Central memory CD8-positive, alpha-beta T cell (primary cell): ENCODE results near the gene C1GALT1C1L.
"Not testable (repeated sequence)": the region's sequence is repeated elsewhere in the genome, so short reads cannot be mapped to it uniquely, and the experiment has no call there.

Experiments used
- ATAC-seq: fragments of 150-1000 bp; cut with Tn5 transposase; replicated peaks from 2 replicates; pipeline ENCODE4 v1.10.0; 2022; ENCODE audit warnings: mild to moderate bottlenecking, moderate FRiP score, moderate number of reproducible peaks; ENCODE audit not compliant: poor library complexity, severe bottlenecking; ENCODE audit errors: extremely low read depth
- DNase-seq, 2 donors: peaks; one replicate each; pipeline ENCODE4 v3.0.0; 2021; ENCODE audit warnings: low spot score in 2 of 2
- H3K27ac Mint-ChIP-seq: one replicate; pipeline ENCODE4 v1.8.0; 2022; ENCODE audit warnings: low read depth, mild to moderate bottlenecking, moderate library complexity, mixed read lengths
- H3K27me3 Mint-ChIP-seq: one replicate; pipeline ENCODE4 v1.8.0; 2022; ENCODE audit warnings: mixed read lengths
- H3K36me3 Mint-ChIP-seq: one replicate; pipeline ENCODE4 v1.8.0; 2022; ENCODE audit warnings: mild to moderate bottlenecking, moderate library complexity, mixed read lengths; ENCODE audit not compliant: insufficient read depth
- H3K4me1 Mint-ChIP-seq: one replicate; pipeline ENCODE4 v1.8.0; 2022; ENCODE audit warnings: mixed read lengths
- H3K4me3 Mint-ChIP-seq: one replicate; pipeline ENCODE4 v1.8.0; 2022; ENCODE audit warnings: mild to moderate bottlenecking, moderate library complexity, mixed read lengths
- H3K9me3 Mint-ChIP-seq: one replicate; pipeline ENCODE4 v1.8.0; 2022; ENCODE audit warnings: mixed read lengths

C1GALT1C1L gene

GRCh38 chr2:43637030-43637803, 39.0 kb downstream of the C1GALT1C1L start, which contains the start of gene PLEKHH2:
Gene PLEKHH2, plus strand, starts transcription at chr2:43637260. Its CDS starts 7,414 bp downstream, at chr2:43644674.
- Mint-ChIP-seq H3K27me3 (peaks cover 31% of the 10 kb centered on the region), H3K4me3 (peak within 1 kb of the TSS; percentile 92), H3K9me3 (no peaks in the 10 kb centered on the region), H3K27ac (no peak within 1 kb of the TSS), H3K36me3 (peaks cover 12% of the 10 kb centered on the region), H3K4me1 (peaks cover 18% of the 10 kb centered on the region)
- DNase-seq: peak; percentile 77 to 79
- peak; percentile 99 for ATAC-seq

DNA sequence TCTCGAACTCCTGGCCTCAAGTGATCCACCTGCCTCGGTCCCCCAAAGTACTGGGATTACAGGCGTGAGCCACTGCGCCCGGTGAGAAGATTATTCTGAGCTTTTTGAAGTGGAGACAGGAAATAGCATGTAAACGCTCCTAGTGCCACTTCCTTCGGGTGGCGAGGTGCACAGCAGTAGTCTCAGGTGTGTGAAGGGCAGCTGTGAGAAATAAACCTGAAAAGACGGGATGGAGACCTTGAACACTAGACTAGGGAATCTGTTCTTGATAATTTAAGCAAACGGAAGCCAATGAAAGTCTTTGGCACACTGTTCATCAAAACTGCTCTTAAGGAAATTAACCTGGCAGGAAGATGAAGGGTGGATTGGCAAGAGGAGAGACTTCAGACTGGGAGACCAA, 39.6 kb downstream of the C1GALT1C1L start:
- Mint-ChIP-seq H3K27ac (no peak overlapping the region), H3K36me3 (peaks cover 12% of the 10 kb centered on the region), H3K27me3 (peaks cover 37% of the 10 kb centered on the region), H3K9me3 (no peaks in the 10 kb centered on the region), H3K4me1 (peaks cover 18% of the 10 kb centered on the region), H3K4me3 (peak overlapping the region; percentile 92)
- peak; percentile 63 for ATAC-seq
- peak in 1 of 2 donors; percentile 12 for DNase-seq

GRCh38 chr2:43636153-43636552, 40.1 kb downstream of the C1GALT1C1L start:
- peak overlapping the region; percentile 92 for H3K4me3 Mint-ChIP-seq
- not testable (repeated sequence) for H3K9me3 Mint-ChIP-seq, H3K27ac Mint-ChIP-seq, DNase-seq, ATAC-seq
- peaks cover 42% of the 10 kb centered on the region for H3K27me3 Mint-ChIP-seq
- H3K4me1 Mint-ChIP-seq: peaks cover 18% of the 10 kb centered on the region
- H3K36me3 Mint-ChIP-seq: peaks cover 12% of the 10 kb centered on the region

DNA sequence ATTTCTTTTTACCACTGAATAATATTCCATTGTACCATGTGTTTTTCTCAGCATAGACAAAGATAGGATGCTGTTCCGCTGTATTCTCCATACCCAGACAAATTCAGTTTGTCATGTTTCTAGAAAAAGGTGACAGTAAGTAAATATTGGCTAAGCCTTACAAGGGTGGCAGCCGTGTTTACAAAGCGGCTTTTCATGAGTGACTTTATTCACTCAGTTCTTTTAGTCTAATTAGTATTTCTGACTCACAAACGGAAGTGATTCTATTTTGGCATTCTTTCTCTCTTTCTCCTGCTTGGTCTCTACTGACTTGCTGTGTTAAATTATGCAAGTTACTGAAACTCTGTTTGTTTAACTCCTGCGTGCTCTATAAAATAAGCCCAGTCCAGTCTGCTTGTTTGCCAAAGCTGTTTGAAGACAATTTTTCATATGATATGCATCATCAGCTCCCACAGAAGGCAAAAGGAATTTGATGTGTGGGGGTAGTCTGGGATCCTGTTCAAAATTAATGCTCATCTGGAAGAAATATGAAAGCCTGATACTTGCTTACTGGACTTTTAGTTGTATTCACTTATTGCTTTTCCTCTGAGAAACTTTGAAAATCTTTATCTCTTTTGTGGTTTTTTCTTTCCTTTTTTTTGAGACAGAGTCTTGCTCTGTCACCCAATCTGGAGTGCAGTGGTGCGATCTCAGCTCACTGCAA, 41.5 kb downstream of the C1GALT1C1L start:
- Mint-ChIP-seq H3K4me3 (peak overlapping the region; percentile 92), H3K27ac (no peak overlapping the region), H3K4me1 (peaks cover 18% of the 10 kb centered on the region), H3K9me3 (no peaks in the 10 kb centered on the region), H3K36me3 (peaks cover 9% of the 10 kb centered on the region), H3K27me3 (peaks cover 45% of the 10 kb centered on the region)
- ATAC-seq (no peak), DNase-seq (no peak)

GRCh38 chr2:43631618-43632317, 44.5 kb downstream of the C1GALT1C1L start:
- peaks cover 8% of the 10 kb centered on the region for H3K4me1 Mint-ChIP-seq
- no peak for ATAC-seq
- H3K27ac Mint-ChIP-seq: no peak overlapping the region
- peaks cover 45% of the 10 kb centered on the region for H3K27me3 Mint-ChIP-seq
- H3K9me3 Mint-ChIP-seq: no peaks in the 10 kb centered on the region
- H3K4me3 Mint-ChIP-seq: no peak overlapping the region
- H3K36me3 Mint-ChIP-seq: peaks cover 5% of the 10 kb centered on the region
- DNase-seq: no peak
